ENCODE results near the gene COL3A1.

COL3A1 gene

GRCh38 chr2:189060096-189060642 is 86.0 kb downstream of the COL3A1 start:
- TF ChIP-seq MYC (IDR thresholded peaks at IDR 0.05; ENCODE audit: low read depth, low read length) (no peak), MAX (IDR thresholded peaks at IDR 0.05; ENCODE audit: low read depth, low read length) (no peak), POLR2A (IDR thresholded peaks at IDR 0.05; ENCODE audit: extremely low read depth, insufficient read length) (no peak), CTCF (IDR thresholded peaks at IDR 0.05; ENCODE audit: low read depth, low read length) (no peak)
- no peak for DNase-seq (ENCODE audit: low read depth)
- no peak overlapping the region for H3K4me3 ChIP-seq (ENCODE audit: low read depth, low read length)

Data from NB4 (cell line).